GM18511 (cell line): ENCODE measurements around the gene AK9.
"Not testable (repeated sequence)": the region's sequence is repeated elsewhere in the genome, so short reads cannot be mapped to it uniquely, and the experiment has no call there.

Experiments used
- ATAC-seq: cut with Tn5 transposase; IDR thresholded peaks from one replicate; pipeline ENCODE4 v1.9.1; 2021; ENCODE audit warnings: mild to moderate bottlenecking, moderate library complexity; ENCODE audit not compliant: unreplicated experiment

The AK9 gene

GRCh38 chr6:109628158-109629000 is 62.6 kb downstream of the AK9 start:
- no peak for ATAC-seq

DNA sequence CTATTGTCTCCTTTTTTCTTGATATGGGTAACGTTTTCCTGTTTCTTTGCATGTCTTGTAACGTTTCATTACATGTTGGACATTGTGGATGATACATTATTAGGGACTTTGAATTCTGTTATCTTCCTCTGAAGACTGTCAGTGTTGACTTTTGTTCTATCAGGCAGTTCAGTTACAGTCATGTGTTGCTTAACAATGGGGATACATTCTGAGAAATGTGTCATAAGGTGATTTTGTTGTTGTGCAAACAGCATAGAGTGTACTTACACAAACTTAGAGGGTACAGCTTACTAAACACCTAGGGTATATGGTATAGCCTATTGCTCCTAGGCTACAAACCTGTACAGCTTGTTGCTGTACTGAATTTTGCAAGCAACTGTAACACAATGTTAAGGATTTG is 64.7 kb downstream of the AK9 start:
- ATAC-seq = no peak

GRCh38 chr6:109625199-109625598 is 65.8 kb downstream of the AK9 start:
- no peak for ATAC-seq

DNA sequence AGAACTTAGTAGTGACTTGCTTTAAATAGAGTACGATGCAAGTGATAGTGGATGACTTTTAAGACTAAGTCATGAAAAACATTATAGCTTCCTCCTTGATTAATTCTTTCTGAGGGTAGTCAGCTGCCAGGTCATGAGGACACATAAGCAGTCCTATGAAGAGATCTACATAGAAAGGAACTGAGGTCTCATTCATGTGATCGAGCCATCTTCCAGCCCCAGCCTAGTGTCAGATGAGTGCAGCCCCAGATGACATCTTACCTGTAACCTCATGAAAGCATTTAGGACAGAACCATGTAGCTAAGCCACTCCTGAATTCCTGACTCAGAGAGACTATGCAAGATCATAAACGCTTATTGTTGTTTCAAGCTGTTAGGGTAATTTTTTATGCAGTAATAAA is 67.7 kb downstream of the AK9 start:
- ATAC-seq = no peak

- ATAC-seq = no peak
Measured at GRCh38 chr6:109612268-109612667, 78.7 kb downstream of the AK9 start.

DNA sequence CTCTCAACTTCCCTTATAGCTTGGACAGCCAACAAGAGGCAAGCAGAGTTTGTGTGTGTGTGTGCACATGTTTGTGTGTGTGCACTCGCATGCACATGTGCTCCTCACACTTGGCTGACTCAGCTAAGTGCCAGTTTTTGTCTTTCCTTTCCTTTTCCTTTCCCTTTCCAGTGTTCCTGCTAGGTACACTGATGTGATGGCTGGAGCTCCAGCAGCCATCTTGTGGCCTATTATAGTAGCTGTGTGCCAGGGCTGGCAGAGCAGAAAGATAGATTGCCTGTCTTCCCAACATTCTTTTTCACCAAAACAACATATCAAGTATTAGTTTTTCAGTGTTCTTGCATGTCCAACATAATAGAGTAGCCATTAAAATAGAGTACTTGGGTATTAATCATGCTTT is 79.5 kb downstream of the AK9 start:
- no peak for ATAC-seq

DNA sequence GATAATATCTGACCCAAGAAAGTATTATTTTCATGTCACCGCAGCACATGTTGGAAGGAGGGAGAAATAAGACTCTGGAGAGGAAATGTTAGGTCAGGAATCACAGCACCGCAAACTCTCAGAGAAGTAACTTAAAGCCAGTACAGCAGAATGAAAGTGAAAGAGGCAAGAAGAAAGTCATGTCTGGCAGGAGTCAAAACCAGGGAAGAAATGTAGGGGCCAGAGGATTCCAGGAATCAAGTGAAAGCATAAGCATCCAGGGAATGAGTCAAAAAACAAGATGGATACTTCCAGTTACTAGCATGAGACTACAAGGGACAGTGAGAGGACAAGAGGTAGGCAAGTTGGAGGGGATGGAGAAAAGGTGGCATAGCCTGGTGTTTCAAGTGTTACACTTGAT is 80.4 kb downstream of the AK9 start:
- ATAC-seq = no peak

DNA sequence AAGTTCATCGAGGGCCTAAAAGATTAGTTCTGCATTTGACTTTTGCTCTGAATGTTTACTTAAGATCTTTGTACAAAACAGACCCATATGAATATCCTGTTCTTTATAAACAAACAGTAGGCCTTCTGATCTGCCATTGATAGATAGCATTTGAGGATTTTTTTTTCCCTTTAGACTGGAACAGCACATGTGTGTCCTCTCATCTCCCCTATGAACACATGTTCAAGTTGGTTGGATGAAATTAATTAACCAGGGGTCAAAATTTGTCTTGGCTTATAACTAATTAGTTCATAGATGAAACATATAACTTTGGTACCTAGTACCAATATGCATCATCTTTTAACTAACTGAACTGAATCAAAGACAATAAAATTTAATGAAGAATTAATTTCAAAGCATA is 81.3 kb downstream of the AK9 start:
- no peak for ATAC-seq

- no peak for ATAC-seq
Measured at GRCh38 chr6:109606359-109606758, 84.6 kb downstream of the AK9 start.

- ATAC-seq = no peak
Measured at GRCh38 chr6:109595998-109596397, 95.0 kb downstream of the AK9 start.

GRCh38 chr6:109580519-109580918 is 110.5 kb downstream of the AK9 start:
- ATAC-seq = no peak

DNA sequence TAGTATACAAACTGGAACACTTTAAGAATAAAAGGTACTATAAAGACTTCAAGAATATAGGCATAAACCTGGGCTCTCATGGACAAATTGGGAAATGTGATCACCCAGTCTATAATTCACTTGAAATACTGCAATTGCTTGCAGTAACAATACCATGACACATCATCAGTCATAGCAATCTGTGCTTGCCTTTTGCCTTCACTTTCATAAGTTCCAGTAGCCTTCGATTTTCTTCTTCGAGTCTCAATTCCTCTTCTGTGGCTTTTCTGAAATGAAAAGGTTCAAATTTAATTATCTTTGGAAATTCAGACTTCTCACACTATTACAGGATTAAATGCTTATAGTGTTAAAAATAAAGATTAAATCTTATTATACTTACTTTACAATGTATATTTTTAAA is 111.6 kb downstream of the AK9 start:
- ATAC-seq = peak; percentile 81

DNA sequence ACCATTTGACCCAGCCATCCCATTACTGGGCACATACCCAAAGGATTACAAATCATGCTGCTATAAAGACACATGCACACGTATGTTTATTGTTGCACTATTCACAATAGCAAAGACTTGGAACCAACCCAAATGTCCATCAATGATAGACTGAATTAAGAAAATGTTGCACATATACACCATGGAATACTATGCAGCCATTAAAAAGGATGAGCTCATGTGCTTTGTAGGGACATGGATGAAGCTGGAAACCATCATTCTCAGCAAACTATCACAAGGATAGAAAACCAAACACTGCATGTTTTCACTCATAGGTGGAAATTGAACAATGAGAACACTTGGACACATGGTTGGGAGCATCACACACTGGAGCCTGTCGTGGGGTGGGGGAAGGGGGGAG is 121.1 kb downstream of the AK9 start:
- ATAC-seq = not testable (repeated sequence)

- ATAC-seq = no peak
Measured at GRCh38 chr6:109561844-109562243, 129.2 kb downstream of the AK9 start.

- ATAC-seq = no peak
Measured at GRCh38 chr6:109531446-109531845, 159.6 kb downstream of the AK9 start.

DNA sequence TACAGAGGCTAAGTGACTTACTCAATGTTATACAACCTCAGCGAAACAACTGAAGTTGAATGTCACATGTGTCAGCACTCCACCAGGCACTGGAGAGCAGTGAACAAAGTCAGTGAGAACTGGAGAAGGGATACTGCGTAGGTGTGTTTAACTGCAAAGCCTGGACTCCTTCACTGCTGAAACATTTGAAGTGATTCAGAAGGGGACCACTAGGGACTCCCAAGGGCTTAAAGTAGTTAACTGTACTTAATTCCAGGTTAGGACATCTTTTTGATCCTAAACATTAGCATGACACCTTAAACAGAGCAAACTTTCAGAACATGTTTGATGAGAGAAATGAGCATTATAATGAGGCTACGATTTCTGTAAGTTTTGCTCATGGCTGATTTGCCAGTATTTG is 163.0 kb downstream of the AK9 start:
- ATAC-seq = no peak

GRCh38 chr6:109526905-109527628 is 163.9 kb downstream of the AK9 start:
- ATAC-seq = no peak

DNA sequence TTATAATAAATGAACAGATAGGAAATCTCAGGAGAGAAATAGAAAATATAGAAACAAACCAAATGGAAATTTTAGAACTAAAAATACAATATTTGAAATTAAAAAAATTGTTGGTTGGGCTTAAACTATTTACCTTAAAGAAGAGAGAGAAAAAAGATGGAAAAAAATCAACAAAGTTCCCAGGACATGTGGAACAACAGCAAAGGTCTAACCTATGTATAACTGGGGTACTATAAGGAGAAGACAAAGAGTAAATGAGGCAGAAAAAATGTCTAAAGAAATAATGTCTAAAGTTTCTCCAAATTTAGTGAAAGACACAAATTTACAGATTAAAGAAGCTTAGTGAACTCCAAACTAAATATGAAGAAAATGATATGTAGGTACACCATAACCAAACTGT is 166.9 kb downstream of the AK9 start:
- ATAC-seq = no peak

DNA sequence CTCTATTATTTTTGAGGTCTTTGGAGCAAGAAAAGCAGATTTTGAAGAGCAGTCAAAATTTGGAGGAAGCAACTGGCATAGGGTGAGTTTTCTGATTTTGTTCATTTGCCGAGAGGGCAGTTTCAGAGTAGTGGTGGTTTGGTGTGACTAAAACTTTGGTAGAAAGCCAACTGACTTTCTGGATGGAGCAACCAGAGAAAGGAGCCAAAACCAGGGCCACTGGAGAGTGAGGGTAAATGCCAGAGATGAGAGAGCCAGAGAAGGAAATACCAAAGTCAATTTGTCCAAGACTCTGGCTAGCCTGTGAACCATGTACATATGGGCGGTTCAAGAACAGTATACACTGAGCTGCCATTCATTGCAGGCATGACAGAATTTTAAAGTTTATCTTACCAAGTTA is 167.5 kb downstream of the AK9 start:
- no peak for ATAC-seq

DNA sequence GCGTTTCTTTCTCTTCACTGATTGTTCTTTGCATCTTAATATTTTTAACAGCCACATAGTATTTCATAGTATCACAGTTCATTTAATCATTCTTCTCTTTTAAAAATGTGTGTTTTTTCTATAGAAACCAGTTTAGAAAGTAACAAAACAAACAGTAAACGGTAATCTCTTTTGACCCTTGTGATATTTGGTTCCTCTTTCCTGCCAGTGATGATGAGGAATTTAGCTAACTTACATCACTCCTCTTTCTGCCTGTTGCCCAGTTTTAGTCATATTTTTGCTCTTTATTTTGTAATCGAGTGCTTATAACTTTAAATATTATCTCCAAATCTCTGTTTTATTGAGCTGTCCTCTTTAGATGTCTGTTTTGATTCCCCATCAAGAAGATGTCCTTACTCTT is 169.9 kb downstream of the AK9 start:
- ATAC-seq = no peak

- ATAC-seq = not testable (repeated sequence)
Measured at GRCh38 chr6:109519647-109520046, 171.4 kb downstream of the AK9 start.

GRCh38 chr6:109516929-109517328 is 174.1 kb downstream of the AK9 start:
- no peak for ATAC-seq
